NCI-H187 treated with DMSO at 0.1 percent for 48 hours (cell line): ENCODE results near the gene NAXE.
"Not testable (repeated sequence)": the region's sequence is repeated elsewhere in the genome, so short reads cannot be mapped to it uniquely, and the experiment has no call there.

ENCODE experiments used
- DNase-seq: peaks from one replicate; lab custom pipeline; 2025; lab: John Stamatoyannopoulos, UW

NAXE gene

DNA sequence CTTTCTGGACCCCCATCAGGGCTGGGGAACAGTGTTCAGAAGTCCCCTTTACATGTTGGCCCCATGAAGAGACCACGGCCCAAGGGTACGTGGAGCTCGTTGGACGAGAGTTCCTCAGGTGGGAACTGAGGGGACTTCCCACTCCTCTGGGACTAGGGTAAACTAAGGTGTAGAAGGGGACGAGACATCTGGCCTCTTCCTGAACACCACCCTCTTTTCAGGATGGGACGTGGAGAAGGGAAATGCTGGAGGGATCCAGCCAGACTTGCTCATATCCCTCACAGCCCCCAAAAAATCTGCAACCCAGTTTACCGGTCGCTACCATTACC lies 2.0 kb downstream of the NAXE start:
- DNase-seq: no peak

DNA sequence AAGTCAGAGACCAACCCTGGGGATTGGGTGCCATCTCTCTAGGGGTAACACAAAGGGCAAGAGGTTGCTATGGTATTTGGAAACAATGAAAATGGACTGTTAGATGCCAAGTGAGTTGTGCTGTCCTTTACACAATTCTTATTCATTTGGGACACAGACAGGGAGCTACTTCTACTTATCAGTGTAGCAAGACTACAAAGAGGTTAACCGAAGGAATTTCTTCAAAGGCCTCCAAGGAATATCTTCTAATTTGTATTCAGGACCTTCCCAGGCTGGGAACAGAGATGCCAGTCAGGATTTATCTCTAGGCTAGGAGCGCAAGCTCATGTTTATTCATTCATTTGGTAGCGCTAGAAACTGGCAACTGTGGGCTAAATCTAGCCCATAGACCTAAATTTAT lies 2.6 kb downstream of the NAXE start:
- DNase-seq: no peak

DNA sequence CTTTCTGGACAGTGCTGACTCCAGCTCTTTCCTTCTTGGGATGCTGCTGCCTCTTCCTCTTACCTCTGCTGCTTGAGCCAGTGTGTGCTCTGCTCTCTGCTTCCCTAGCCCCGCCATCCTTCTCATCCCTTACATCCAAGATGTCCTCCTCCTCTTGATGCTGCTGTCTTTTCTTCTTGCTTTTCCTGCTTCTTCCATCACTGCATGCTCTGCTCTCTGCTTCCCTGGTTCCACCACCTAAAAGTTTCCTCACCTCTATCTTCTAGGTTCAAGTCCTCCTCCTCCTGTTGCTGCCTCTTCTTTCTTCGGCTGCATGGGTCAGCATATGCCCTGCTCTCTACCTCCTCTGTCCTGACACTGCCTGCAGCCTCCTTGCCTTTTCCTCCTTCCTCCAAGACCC lies 3.4 kb downstream of the NAXE start:
- no peak for DNase-seq

DNA sequence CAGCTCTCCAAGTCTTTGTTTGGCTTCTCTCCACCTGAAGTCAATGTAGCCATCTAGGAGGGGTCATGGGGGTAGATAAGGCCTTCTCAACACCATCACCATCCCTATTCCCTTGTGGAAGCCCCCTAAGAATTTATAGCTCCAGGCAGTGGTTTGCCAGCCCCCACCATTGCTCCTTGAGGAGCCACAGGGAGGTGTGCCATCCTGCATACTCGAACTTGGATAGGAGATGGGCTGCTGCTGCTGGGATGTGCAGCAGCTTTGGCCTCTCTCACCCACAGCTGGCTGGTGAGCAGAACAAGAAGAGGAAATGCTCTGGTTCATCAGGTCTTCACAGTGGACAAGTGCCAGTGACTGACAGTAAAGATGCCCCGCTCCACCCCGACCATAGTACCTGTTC lies 4.8 kb downstream of the NAXE start:
- DNase-seq: no peak

DNA sequence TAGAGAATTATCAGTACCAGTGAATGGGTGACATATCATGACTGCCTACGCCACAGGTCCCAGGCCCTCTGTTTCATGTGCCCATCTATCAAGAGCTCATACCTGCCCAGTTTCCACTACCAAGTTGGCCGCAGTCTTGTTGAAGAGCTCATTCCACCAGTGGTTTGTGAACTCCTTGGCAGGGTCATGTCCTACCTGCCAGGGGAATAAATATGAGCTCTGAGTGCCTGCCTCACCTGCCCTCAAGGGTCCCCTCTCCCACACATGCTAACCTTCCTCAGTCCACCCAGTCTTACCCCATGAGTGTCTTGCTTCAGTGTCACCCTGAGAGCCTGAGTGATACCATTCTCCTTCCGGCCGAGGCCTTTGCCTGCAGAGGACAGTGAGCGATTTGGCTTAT lies 6.5 kb downstream of the NAXE start:
- DNase-seq: no peak

DNA sequence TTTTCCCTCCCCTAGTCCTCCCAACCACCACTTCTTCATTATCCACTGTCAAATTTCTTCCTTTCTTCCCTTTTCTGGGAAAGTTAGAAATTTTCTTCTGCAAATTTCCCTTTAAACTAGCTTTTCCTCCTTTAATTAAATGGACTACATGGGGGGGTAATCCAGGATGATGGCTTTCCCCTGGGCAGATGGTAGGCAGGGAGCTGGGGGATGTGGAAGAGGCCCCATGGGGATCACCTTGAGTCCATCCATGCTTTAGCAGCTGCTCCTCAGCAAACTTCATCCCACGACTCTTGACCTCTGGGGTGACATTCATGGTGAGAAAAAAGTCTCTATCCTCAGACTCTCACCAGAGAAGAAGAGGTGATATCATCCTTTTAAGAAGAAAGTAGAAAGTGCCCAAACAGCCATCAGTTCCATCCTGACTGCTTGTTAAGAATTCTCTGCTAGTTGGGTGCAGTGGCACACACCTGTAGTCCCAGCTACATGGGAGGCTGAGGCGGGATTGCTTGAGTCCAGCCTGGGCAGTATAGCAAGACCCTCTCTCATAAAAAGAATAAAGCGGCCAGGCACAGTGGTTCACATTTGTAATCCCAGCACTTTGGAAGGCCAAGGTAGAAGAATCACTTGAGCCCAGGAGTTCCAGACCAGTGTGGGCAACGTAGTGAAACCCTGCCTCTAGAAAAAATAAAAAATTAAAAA lies 7.3 kb downstream of the NAXE start:
- no peak for DNase-seq

DNA sequence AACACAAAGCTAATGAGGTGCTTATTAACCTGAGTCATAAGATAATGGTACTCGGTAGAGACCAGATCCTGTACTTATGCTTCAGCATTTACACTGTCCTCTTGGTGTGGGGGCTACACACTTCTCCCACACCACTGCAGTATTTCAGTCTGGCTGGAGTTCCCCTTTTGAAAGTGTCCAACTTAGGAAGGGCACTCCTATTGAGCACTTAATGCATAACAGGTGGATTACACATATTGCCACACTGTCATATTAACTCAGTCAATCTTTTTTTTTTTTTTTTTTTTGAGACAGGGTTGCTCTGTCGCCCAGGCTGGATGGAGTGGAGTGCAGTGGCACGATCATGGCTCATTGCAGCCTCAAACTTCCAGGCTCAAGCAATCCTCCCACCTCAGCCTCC lies 8.2 kb downstream of the NAXE start:
- no peak for DNase-seq

DNA sequence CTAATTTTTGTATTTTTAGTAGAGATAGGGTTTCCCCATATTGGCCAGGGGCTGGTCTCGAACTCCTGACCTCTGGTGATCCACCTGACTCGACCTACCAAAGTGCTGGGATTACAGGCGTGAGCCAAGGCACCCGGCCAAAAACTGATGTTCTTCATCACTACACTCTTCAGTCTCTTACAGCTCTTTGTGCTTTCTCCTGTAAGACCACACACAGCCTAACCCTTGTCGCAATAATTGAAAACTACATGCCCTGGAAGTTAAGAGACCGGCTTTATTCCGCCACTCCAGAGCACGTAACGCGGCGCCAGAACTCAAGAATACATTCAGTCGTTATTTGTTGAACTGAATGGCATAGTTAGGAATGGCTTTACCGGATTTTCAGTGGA lies 9.2 kb downstream of the NAXE start:
- DNase-seq: no peak

DNA sequence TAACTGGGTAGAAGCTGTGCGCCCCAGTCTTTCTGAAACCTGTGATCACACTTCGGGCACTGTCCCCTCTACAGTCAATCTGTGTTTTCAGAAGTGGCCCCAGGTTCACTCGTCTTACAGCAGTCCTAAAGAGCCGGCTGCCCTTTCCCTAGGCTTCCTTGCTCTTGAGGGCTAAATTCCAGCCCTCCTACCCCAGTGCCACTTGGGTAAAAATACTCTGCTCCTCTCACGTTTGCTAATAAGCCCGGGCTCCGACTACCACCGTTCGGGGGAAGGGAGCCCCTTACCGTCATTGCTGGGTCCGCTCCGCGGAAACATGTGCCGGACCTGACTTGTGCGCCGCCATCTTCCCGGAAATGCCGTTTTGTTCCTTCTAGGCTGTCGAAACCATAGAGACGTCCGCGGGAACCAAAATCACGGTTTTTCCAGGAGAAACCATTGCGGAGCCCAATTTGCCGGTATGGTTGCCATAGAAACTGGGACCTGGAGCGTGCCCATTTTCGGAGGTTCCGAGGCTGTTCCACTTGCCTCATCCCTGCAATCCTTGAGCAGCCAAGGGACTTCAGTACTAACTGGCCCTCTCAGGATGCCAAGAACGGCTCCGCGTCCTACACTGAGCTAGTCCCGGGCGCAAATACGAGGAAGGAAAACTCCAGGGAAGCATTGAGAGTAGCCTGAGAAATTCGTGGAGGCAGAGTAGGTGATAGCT lies 9.7 kb downstream of the NAXE start, which contains the start of gene GPATCH4:
TSS of gene GPATCH4 (minus strand) at position 358 of the 709 bp plus-strand sequence.
- DNase-seq: peak; percentile 77

DNA sequence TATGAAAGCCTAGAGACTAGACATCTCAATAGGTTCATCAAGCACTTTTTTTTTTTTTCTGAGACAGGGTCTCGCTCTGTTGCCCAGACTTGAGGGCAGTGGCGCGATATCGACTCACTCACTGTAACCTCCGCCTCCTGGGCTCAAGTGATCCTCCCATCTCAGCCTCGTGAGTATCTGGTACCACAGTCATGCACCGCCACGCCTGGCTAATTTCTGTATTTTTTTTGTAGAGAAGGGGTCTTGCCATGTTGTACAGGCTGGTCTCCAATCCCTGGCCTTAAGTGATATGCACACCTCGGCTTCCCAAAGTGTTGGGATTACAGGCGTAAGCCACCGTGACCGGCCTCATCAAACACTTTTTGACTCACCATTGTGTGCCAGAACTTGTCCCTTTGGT lies 10.3 kb downstream of the NAXE start:
- DNase-seq: no peak

DNA sequence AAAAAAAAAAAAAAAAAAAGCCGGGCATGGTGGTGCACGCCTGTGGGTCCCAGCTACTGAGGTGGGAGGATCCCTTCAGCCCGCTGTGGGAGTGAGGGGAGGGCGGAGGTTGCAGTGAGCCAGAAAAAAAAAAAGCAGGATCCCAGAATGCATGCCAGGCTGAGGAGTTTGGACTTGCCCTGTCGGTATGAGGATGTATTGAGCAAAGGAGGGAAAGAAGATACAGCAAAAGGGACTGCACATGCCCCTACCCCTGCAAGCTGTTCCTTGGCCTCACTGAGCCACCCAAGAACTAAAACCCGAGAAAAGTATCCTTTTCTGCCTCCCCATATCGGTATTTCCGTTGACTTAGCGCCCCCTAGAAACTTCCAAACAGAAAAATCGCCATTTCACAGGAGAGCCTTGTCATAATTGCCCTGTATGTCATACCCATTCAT lies 11.0 kb downstream of the NAXE start:
- no peak for DNase-seq

DNA sequence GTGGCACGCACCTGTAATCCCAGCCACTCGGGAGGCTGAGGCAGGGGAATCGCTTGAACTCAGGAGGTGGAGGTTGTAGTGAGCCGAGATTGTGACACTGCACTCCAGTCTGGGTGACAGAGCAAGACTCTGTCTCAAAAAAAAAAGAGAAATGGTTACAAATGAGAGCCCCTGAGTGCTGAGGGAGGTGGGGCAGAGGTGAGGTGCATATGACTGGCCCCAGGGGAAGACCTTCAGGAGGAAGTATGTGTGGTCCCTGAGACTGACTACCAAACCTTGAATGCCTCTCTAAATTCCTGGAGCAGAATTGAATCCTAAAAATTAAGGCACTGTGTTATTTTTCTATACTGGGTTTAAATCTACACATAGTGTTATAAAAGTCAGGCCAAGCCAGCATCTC lies 15.8 kb downstream of the NAXE start:
- not testable (repeated sequence) for DNase-seq

DNA sequence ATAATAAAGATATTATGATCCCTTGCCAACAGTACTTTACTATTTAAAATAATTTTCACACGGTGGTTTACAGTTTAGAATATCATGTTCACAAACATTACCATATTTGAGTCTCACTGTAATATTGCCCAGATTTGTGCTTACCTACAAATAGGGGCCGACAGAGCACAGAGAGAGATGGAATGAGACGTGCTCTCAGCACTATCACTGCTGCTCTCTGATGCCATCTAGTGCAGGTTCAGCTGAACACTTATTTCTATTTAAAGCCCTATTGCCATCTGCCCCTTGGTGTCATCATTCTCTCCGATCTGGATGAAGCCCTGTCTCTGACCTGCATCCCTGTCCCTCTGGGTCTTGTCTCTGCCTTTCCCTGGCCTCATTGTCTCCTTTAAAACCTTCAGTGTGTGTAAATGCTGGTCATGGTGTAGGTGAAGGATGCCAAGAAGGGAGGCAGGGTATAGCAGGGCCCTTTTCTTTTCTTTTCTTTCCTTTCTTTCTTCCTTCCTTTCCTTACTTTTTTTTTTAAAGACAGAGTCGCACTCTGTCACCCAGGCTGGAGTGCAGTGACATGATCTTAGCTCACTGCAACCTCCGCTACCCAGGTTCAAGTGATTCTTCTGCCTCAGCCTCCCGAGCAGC lies 16.6 kb downstream of the NAXE start:
- peak; percentile 75 for DNase-seq

DNA sequence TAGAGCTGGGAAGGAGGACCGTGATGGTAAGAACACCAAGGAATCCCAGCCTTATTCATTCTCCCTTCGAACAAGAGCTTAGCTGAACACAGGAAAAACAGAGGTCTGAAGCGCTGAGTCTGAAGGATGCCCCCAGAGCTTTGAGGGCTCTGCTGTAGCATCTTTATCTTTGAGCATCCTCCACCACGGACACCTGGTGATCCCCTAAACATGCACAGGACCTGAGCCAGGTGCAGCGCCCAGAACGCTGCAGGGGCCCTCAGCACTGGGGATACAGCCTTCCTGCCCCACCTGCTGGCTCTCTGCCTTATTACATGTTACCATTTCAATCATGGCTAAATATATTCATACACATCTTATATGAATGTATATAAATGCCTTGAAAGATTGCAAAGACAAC lies 17.4 kb downstream of the NAXE start:
- no peak for DNase-seq

DNA sequence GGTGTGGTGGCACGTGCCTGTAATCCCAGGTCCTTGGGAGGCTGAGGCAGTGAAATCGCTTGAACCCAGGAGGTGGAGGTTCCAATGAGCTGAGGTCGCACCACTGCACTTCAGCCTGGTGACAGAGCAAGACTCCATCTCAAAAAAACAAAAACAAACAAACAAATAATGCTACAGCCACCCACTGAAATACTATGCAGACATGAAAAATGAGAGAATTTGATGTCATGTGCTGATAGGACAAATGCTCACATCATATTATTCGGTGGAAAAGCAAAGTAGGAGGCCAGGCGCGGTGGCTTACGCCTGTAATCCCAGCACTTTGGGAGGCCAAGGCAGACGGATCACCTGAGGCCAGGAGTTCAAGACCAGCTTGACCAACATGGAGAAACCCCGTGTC lies 18.5 kb downstream of the NAXE start:
- not testable (repeated sequence) for DNase-seq

DNA sequence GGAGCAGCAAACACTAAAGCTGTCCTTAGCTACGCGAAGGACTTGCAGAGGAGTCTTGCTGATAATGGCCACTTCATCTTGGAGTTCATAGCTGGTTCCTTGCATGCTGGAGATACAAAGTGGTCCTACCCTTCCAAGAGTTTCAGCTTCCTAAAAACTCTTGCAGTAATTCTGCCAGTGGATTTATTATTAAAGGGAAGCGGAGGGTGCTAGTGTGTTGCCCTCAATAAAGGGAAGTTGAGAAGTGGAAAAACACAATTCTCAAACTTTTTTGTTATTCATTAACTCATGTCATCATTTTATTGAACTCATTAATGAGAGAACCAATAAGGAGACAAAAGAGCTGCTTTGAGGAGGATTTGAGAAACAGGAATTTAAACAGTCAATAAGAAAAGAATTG lies 21.1 kb downstream of the NAXE start:
- DNase-seq: no peak

DNA sequence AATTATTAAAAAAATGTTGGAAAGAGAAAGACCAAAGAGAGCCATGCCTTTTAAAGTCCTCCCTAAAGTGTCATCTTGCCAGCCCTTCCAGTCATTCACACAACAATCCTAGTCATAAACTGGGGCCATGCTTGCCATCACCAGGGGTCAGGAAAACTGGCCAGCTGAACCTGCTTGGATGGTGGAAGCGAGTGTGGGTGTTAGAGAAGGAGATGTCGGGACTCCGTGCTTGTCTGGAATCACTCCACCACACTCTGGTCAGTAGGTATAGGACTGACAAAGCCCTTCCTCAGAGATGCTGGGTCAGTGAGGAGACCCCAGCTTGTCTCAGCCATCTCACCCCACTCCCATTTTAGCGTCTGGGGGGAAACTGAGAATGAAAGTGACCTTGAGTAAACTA lies 24.4 kb downstream of the NAXE start:
- DNase-seq: no peak

DNA sequence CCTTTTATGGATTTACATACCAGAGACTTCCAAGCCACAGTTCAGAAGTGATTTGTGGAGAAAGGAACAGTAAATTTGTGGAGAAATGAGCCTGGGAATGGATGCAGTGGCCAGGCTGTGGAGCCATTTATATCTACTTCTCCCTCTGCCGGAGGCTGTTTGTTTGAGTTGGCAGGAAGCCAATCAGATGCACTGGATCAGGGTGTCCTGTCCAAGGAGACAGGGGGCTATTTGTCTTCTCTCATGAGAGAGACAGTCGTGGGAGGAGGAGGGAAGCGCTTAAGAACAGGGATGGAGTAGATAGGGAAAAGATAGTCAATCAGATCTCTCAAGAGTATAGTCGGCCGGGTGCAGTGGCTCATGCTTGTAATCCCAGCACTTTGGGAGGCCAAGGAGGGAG lies 24.9 kb downstream of the NAXE start:
- peak; percentile 59 for DNase-seq

DNA sequence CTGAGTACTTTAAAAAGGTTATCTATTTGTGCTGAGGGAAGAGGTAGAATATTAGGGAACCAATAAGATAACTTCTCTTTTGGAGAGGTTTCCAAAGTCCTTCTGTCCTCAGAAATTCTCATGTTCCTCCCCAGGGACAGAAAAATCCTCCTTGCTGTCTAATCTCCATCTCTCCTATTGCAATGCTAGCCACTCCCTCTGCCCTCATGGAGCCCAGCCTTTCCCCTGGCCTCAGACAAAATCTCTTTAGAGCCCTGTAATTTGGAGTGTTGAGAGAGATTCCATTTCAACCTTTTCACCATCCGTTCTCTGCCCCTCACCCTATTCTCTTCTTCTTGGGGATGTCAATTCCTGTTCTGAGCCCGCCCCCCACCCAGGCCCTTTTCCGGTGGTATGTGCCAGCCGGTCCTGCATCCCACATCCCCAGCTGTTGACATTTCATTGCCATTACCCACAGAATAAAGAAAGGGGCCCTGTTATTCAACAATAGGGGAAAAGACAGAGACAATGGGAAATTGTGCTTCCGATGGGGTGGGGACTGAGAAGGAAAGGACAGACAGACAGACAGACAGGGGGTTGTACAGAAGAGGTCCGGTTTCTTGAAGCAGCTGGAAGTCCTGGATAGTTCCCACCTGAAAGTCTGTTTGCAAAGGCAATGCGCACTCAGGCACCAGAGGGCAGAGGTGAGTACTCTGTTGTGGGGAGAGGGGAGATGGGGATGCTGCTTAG lies 27.4 kb downstream of the NAXE start, which contains the start of gene HAPLN2:
TSS of gene HAPLN2 (plus strand) at position 563 of the 729 bp plus-strand sequence. CDS start 4,076 bp downstream, outside the sequence.
- no peak for DNase-seq

DNA sequence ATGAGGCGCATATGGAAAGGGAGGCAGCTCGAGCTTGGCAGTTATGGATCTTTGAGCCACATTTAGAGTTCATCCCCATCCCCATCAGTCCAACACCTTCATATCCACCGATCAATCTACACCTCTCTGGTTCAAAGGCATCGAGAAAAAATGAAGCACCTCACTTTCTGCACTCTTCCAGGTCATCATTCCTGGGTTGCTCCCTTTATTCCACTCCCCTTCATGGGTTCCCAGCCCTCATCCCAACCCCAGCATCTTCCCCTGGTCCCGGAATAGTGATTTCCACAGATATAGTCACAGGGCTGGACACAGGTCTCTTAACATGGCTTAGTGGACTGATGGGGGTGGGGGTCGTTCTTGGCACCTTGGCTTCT lies 28.0 kb downstream of the NAXE start:
- DNase-seq: no peak

DNA sequence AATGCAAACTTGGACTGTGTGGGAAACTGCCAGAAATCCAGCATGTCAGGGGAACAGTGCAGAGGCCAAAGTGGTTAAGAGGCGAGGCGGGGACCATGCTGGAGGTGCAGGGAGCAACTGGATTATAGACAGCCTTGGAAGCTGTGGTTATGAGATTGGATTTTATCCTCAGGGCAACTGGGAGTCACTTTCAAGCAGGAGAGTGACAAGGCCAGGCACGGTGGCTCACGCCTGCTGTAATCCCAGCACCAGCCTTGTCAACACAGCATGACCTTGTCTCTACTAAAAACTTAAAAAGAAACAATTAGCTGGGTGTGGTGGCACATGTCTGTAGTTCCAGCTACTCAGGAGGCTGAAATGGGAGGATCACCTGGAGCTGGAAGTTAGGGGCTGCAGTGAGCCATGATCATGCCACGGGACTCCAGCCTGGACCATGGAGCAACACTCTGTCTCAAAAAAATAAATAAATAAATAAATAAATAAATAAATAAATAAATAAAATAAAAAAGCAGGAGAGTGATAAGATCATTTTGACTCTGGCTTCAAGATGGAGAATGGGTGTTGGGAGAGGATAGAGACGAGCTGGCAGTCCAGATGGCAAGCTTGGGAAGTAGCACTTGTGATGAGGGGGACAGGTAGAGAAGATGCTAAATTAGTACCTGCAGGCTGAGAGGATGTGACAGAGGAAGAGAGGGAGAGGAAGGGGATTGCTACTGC lies 31.2 kb downstream of the NAXE start:
- no peak for DNase-seq
